Endothelial cell of umbilical vein (primary cell): ENCODE data around the gene ZNF516. TPM values are rescaled to one million over a fixed set of nuclear protein-coding genes. Genes with fewer than 3 reads are reported as not detected.

Experiments used
- BruUV-seq: library from RNA; stranded (reverse); fragments of 400-500 nt; replicated peaks from 2 replicates; lab custom pipeline; 2021; lab: Mats Ljungman, UMichigan
- CTCF ChIA-PET: fragments of 300-600, 350-600 bp; sonication (Branson Sonifier 250); formaldehyde crosslinking; loops from one replicate; lab custom pipeline; 2021; ENCODE audit warnings: antibody characterized with exemption, inconsistent platforms; lab: Charles Lee
- POLR2A ChIA-PET: fragments of 300-600, 350-600 bp; sonication (Branson Sonifier 250); formaldehyde crosslinking; loops from one replicate; lab custom pipeline; 2021; ENCODE audit warnings: antibody characterized with exemption, inconsistent platforms; lab: Charles Lee
- DNase-seq: peaks from one replicate; pipeline ENCODE4 v3.0.0-alpha.2; 2011; ENCODE audit warnings: low read depth, low spot score
- FAIRE-seq: peaks from 2 replicates; lab custom pipeline; 2011; peaks lifted over from hg19 to GRCh38; lab: Jason Lieb, UNC
- H2AFZ ChIP-seq: 2 replicates; pipeline ENCODE4 v1.6.0; 2012; ENCODE audit warnings: low read depth, low read length, control low read depth, inconsistent platforms
- H3K27ac ChIP-seq: 2 replicates; pipeline ENCODE4 v1.5.1; 2011; ENCODE audit warnings: low read depth, mild to moderate bottlenecking, control low read depth, low read length, moderate library complexity; ENCODE audit not compliant: insufficient read depth
- H3K27me3 ChIP-seq, 2 experiments: 2 replicates each; pipeline versions ENCODE4 v1.6.0 to v1.6.1; 2011; ENCODE audit warnings: low read length in 2 of 2, mixed read lengths in 1 of 2; ENCODE audit not compliant: control insufficient read depth in 2 of 2, insufficient read depth in 2 of 2
- H3K36me3 ChIP-seq, 2 experiments: 2 replicates in 1 of 2; 3 replicates in 1 of 2; pipeline ENCODE4 v1.5.1; 2011; ENCODE audit warnings: low read length in 2 of 2, mild to moderate bottlenecking in 1 of 2, moderate library complexity in 1 of 2; ENCODE audit not compliant: control insufficient read depth in 2 of 2, insufficient read depth in 2 of 2; ENCODE audit errors: extremely low read depth in 1 of 2
- H3K4me1 ChIP-seq: 3 replicates; pipeline ENCODE4 v1.5.1; 2011; ENCODE audit warnings: mild to moderate bottlenecking, low read length; ENCODE audit not compliant: control insufficient read depth, insufficient read depth; ENCODE audit errors: extremely low read depth
- H3K4me2 ChIP-seq: 2 replicates; pipeline ENCODE4 v1.6.1; 2011; ENCODE audit warnings: low read length, control low read depth, mixed read lengths; ENCODE audit not compliant: insufficient read depth
- H3K4me3 ChIP-seq, 3 experiments: fragments of 200-600 bp in 1 of 3; sonication (generic), shearing (Covaris generic) in 1 of 3; replicated peaks in 1 of 3; 2 replicates each; pipeline ENCODE4 v1.5.1; 2011 to 2016; ENCODE audit warnings: control low read depth in 3 of 3, low read length in 3 of 3, mild to moderate bottlenecking in 2 of 3, inconsistent platforms in 1 of 3, low read depth in 1 of 3, moderate library complexity in 1 of 3; ENCODE audit not compliant: insufficient read depth in 1 of 3
- H3K79me2 ChIP-seq: 2 replicates; pipeline ENCODE4 v1.6.0; 2012; ENCODE audit warnings: low read length, inconsistent platforms; ENCODE audit not compliant: control insufficient read depth, insufficient read depth
- H3K9ac ChIP-seq: replicated peaks from 2 replicates; pipeline ENCODE3; 2011; ENCODE audit warnings: low read length, control low read depth; ENCODE audit not compliant: insufficient read depth; ENCODE audit errors: extremely low read depth
- H3K9me1 ChIP-seq: replicated peaks from 3 replicates; pipeline ENCODE4 v1.6.0; 2011; ENCODE audit warnings: mild to moderate bottlenecking, low read length; ENCODE audit not compliant: control insufficient read depth, insufficient read depth; ENCODE audit errors: extremely low read depth
- H3K9me3 ChIP-seq: replicated peaks from 2 replicates; pipeline ENCODE4 v1.5.1; 2012; ENCODE audit warnings: low read length, inconsistent platforms; ENCODE audit not compliant: control insufficient read depth, insufficient read depth
- H4K20me1 ChIP-seq: replicated peaks from 2 replicates; pipeline ENCODE3; 2011; ENCODE audit warnings: mild to moderate bottlenecking, low read length; ENCODE audit not compliant: control insufficient read depth, insufficient read depth; ENCODE audit errors: extremely low read depth
- EZH2 ChIP-seq: IDR thresholded peaks from 2 replicates; pipeline ENCODE4 v1.6.1; 2012; ENCODE audit warnings: borderline replicate concordance, low read depth, mild to moderate bottlenecking, moderate library complexity, low read length, inconsistent platforms; ENCODE audit not compliant: severe bottlenecking
- FOS ChIP-seq: IDR thresholded peaks from 2 replicates; pipeline ENCODE4 v1.6.1; 2011; ENCODE audit warnings: mild to moderate bottlenecking, low read length, moderate library complexity, borderline replicate concordance; ENCODE audit not compliant: insufficient read depth
- GATA2 ChIP-seq: IDR thresholded peaks from 2 replicates; pipeline ENCODE4 v1.7.0; 2011; ENCODE audit warnings: low read depth, mild to moderate bottlenecking, moderate library complexity, mixed read lengths, low read length; ENCODE audit not compliant: insufficient read length, insufficient read depth
- JUN ChIP-seq: IDR thresholded peaks from 2 replicates; pipeline ENCODE4 v1.6.1; 2011; ENCODE audit warnings: borderline replicate concordance, low read depth; ENCODE audit not compliant: insufficient read length, insufficient read depth
- MAX ChIP-seq: IDR thresholded peaks from 2 replicates; pipeline ENCODE4 v1.6.1; 2011; ENCODE audit not compliant: insufficient read depth, insufficient read length
- MYC ChIP-seq: IDR thresholded peaks from one replicate; pipeline ENCODE4 v1.6.1; 2011; ENCODE audit warnings: mild to moderate bottlenecking, low read depth, low read length
- POLR2A ChIP-seq: IDR thresholded peaks from 2 replicates; pipeline ENCODE4 v1.6.1; 2012; ENCODE audit warnings: low read depth, mild to moderate bottlenecking, control low read depth, low read length
- POLR2AphosphoS5 ChIP-seq: IDR thresholded peaks from 2 replicates; pipeline ENCODE4 v1.6.1; 2012; ENCODE audit warnings: low read depth, mild to moderate bottlenecking, control low read depth, low read length, moderate library complexity; ENCODE audit not compliant: insufficient read depth
- dilution Hi-C: fragments of 300-500 bp; cut with MboI; formaldehyde crosslinking; loops from one replicate; pipeline ENCODE4 v1.15.0; 2019; ENCODE audit warnings: low sequenced_read_pairs; ENCODE audit not compliant: extremely low pct_ligation_motif_present
- intact Hi-C: fragments of 100-400 bp; cut with micrococcal nuclease; formaldehyde crosslinking; loops from one replicate; pipeline ENCODE4 v1.10.0; 2022
- polyA plus RNA-seq, 4 experiments: library from polyadenylated mRNA; depleted of rRNA in 3 of 4; stranded (reverse) in 3 of 4; unstranded in 1 of 4; fragments of >200 nt; gene quantifications; 2 replicates each; pipeline versions ENCODE4 v1.2.1 to v1.2.3, GENCODE V29; 2011 to 2012; ENCODE audit warnings: missing spikeins in 1 of 4
- total RNA-seq: library from RNA; stranded (reverse); gene quantifications from 2 replicates; pipeline ENCODE4 v1.2.3, GENCODE V29; 2021
- TF ChIP-seq, protein P1 (sequence below), 2 donors: IDR thresholded peaks; 1 replicate in 1 of 2; 2 replicates in 1 of 2; pipeline ENCODE4 v1.5.1; 2011; ENCODE audit warnings: low read length in 2 of 2, mild to moderate bottlenecking in 2 of 2, moderate library complexity in 2 of 2, control low read depth in 1 of 2, inconsistent platforms in 1 of 2, low read depth in 1 of 2; ENCODE audit not compliant: insufficient read depth in 1 of 2; ENCODE audit errors: extremely low read depth in 1 of 2

ZNF516 gene
- total and polyA plus RNA-seq, 2 donors (not counting 3 experiments of a cell fraction or from before 2014, with no cell fraction given): 3.6 to 19.1 TPM

DNA sequence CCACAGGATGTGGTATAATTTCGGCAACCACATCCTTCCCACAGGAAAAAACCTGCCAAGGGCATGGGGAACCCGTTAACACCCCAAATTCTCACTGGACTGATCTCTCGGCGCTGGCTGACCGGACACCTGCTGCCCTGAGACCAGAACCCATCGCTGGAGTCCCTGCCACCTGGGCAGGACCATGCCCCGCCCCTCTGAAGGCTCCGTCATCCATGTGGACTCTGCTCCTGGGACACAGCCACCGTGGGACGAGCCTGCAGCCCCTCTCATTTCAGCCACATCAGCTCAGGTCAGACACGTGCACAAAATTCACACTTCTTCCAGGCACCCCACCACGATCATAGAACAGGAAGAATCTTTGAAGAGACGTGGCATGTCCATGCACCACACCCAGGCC lies 108.2 kb downstream of the ZNF516 start:
- no TSS peak for BruUV-seq
- FAIRE-seq (no peak), DNase-seq (no peak)
- dilution Hi-C loops: no loop called here
- ChIA-PET CTCF (no interaction called here), POLR2A (no interaction called here)
- no peaks in the 10 kb centered on the region for H3K4me1 ChIP-seq
- no peaks in the 10 kb centered on the region for H3K9me3 ChIP-seq
- H3K27ac ChIP-seq: no peak overlapping the region
- H4K20me1 ChIP-seq: no peaks in the 10 kb centered on the region
- no peaks in the 10 kb centered on the region for H3K27me3 ChIP-seq
- no peaks in the 10 kb centered on the region for H3K36me3 ChIP-seq
- no peak overlapping the region for H3K4me3 ChIP-seq
- no peak overlapping the region for H3K9ac ChIP-seq
- H3K4me2 ChIP-seq: no peak overlapping the region
- H3K9me1 ChIP-seq: no peaks in the 10 kb centered on the region
- H2AFZ ChIP-seq: no peak overlapping the region
- TF ChIP-seq POLR2AphosphoS5 (no peak), MAX (no peak), JUN (no peak), FOS (no peak), GATA2 (no peak), EZH2 (no peak), POLR2A (no peak)
- intact Hi-C loops: no loop called here
- H3K79me2 ChIP-seq: no peaks in the 10 kb centered on the region

DNA sequence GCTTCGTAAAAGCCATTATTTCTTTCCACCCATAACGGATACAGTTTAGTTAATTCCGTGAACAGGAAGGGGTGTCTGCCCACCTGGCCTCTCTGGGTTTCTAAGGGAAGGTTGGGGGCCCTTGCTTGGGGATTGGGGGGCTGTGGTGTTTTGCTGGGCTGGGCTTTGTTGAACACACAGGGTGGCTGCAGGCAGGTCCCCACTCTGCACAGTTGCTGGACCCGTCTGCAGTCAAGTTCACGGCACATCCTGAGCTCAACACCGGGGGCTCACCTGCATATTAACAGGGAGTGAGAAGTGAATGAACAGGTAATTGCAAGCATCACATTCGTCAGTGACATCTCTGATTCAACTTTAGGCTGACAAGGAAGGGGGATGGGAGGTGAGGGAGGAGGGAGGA lies 109.0 kb downstream of the ZNF516 start:
- intact Hi-C loops (no loop called here), dilution Hi-C loops (no loop called here)
- no peaks in the 10 kb centered on the region for H4K20me1 ChIP-seq
- H2AFZ ChIP-seq: no peak overlapping the region
- CTCF ChIA-PET: no interaction called here
- no peaks in the 10 kb centered on the region for H3K79me2 ChIP-seq
- no peaks in the 10 kb centered on the region for H3K9me3 ChIP-seq
- BruUV-seq: no TSS peak
- TF ChIP-seq GATA2: no peak
- no peak for TF ChIP-seq MAX
- TF ChIP-seq POLR2AphosphoS5: no peak
- no peak for TF ChIP-seq JUN
- TF ChIP-seq FOS: no peak
- no peak for TF ChIP-seq POLR2A
- no peak for TF ChIP-seq EZH2
- TF ChIP-seq, protein P1, sequence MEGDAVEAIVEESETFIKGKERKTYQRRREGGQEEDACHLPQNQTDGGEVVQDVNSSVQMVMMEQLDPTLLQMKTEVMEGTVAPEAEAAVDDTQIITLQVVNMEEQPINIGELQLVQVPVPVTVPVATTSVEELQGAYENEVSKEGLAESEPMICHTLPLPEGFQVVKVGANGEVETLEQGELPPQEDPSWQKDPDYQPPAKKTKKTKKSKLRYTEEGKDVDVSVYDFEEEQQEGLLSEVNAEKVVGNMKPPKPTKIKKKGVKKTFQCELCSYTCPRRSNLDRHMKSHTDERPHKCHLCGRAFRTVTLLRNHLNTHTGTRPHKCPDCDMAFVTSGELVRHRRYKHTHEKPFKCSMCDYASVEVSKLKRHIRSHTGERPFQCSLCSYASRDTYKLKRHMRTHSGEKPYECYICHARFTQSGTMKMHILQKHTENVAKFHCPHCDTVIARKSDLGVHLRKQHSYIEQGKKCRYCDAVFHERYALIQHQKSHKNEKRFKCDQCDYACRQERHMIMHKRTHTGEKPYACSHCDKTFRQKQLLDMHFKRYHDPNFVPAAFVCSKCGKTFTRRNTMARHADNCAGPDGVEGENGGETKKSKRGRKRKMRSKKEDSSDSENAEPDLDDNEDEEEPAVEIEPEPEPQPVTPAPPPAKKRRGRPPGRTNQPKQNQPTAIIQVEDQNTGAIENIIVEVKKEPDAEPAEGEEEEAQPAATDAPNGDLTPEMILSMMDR (IDR thresholded peaks at IDR 0.05; ENCODE audit: extremely low read depth in 1 of 2, insufficient read depth in 1 of 2, low read depth in 1 of 2, low read length in 2 of 2): no peak
- no peak for TF ChIP-seq MYC
- H3K9me1 ChIP-seq: no peaks in the 10 kb centered on the region
- H3K27me3 ChIP-seq: no peaks in the 10 kb centered on the region
- no peak overlapping the region for H3K27ac ChIP-seq
- no peak for FAIRE-seq
- H3K36me3 ChIP-seq: no peaks in the 10 kb centered on the region
- H3K4me2 ChIP-seq: no peak overlapping the region
- H3K4me3 ChIP-seq: no peak overlapping the region
- no peaks in the 10 kb centered on the region for H3K4me1 ChIP-seq
- DNase-seq: no peak
- POLR2A ChIA-PET: no interaction called here
- H3K9ac ChIP-seq: no peak overlapping the region
